HCEC 1CT (cell line): ENCODE results near the gene HMMR.
"Not testable (repeated sequence)": the region's sequence is repeated elsewhere in the genome, so short reads cannot be mapped to it uniquely, and the experiment has no call there.

ENCODE experiments used
- DNase-seq: peaks from one replicate; pipeline ENCODE4 v3.0.0-alpha.2; 2017

The HMMR gene

DNA sequence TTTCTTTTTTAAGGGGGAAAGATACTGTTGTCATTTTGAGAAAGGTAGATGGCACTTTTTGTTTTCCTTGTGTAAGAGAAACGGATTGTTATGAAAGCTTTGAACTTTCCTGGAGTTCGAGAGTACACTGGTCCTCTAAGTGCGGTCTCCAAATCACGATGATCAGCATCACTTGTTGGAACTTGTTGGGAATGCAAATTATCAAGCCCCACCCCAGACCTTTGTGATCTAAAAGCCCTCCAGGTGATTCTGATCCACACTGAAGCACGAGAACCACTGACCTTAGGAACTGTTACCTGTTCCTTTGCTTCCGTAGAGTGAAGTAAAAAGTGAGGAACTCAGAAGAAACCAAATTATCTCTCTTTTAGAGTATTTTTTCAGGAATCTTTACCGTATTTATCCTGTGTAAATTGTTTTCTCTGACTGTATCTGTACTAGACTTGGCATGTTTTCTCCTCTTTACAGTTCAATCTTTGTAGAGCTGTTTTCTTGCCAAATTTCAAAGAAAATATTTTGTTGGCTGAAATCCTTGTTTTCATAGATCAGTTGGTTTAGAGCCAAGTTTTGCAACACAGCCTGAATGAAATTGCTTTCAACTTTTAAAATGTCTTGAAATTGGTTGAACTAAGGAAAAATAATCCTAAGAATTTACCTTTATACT lies 49.0 kb downstream of the HMMR start:
- peak; percentile 56 for DNase-seq

DNA sequence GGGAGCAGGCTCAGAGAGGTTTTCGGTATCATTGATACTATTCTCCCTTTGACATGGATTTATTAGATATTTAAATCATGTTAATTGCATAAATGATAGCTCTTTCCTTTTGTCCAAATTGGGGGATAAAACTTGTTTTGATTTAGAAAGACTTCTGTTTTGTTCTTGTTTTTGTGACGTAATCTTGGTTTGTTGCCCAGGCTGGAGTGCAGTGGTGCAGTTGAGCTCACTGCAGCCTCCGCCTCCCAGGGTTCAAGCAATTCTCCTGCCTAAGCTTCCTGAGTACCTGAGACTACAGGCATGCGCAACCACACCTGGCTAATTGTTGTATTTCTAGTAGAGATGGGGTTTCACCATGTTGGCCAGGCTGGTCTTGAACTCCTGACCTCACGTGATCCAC lies 52.1 kb downstream of the HMMR start:
- DNase-seq = no peak

- no peak for DNase-seq
Observed at GRCh38 chr5:163525096-163525495, 64.7 kb downstream of the HMMR start.

DNA sequence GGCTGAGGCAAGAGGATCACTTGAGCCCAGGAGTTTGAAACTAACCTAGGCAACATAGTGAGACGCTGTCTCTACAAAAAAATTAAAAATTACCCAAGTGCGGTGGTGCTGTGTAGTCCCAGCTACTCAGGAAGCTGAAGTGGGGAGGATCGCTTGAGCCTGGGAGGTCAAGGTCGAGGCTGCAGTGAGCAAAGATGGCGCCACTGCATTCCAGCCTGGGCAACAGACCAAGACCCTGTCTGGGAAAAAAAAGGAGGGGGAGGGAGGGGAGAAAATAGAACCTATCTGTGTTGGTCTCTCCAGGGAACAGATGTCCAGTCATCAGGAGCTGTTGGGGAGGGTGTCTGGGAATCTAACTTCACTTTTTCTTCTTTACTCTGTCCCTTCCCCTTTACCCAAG lies 69.3 kb downstream of the HMMR start:
- no peak for DNase-seq

DNA sequence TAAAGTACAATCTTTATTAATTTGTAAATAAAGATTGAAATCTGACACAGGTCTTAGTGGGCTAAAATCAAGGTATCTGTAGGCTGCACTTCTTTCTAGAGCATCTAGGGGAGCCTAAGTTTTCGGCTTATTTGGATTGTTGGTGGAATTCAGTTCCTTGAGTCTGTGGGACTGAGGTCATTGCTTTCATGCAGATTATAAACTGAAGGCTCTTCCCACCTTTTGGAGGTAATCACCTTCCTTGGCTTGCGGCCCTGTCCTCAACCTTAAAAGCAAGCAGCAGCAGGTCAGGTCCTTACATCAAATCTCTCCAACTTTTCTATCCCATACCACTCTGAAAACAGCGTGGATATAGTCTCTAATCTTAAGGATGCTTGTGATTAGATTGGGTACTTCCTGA lies 70.8 kb downstream of the HMMR start:
- no peak for DNase-seq

DNA sequence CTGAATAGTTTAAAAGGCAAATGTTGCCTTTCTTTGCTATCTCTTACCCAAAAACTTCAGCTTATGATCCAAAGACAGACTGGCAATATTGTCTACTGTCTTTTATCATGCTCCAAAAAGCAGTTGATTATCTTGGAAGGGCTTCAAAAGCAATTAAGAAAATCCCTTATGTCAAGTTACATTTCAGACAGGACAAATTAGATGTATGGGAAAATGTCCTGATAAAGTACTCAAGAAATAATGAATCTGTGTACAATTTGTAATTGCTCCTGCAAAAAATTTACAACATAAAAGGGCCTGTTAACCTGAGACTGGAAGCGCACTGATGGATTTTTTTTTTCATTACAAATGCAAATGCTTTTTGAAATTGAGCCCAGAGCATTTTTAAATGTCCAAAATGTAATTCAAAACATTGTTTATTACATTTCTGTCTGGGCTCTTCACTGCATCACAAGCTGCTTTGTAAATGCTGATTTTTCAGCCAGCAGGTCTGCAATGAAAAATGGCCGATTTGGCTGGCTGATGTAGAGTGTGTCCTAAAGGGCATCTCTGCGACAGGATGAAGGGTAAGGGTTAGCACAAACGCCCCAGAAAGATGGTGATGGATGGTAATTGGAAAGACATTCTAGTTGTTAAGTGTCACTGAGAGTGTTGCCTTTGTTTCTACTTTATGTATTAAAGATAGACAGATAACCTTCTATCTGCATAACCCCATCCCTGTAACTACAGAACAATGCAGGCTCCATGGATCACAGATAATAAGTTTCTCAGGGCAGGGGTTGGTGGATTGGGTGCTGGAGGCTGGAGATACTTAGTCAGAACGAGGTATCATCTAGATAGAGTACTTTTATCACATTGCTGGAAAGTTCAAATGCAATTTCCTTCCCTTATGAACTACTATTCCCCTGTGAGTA lies 72.0 kb downstream of the HMMR start:
- no peak for DNase-seq

DNA sequence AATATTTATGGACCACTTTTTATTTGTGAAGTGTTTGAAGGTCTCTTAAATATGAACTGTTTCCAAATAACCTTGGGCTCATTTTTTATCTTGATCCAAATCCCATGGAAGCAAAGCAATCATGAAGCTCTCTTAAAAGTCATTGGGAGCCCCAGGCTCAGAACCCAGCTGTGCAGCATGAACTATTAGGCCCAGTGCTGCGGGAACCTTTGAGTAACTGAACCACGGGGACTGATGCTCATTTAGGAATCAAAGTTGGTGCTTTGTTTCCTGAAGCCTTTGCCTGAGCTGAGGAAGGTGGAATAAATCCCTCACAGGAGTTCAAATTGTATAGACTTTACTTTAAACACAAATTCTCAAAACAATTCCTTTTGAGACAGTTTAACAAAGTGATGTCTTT lies 72.8 kb downstream of the HMMR start:
- DNase-seq = no peak

DNA sequence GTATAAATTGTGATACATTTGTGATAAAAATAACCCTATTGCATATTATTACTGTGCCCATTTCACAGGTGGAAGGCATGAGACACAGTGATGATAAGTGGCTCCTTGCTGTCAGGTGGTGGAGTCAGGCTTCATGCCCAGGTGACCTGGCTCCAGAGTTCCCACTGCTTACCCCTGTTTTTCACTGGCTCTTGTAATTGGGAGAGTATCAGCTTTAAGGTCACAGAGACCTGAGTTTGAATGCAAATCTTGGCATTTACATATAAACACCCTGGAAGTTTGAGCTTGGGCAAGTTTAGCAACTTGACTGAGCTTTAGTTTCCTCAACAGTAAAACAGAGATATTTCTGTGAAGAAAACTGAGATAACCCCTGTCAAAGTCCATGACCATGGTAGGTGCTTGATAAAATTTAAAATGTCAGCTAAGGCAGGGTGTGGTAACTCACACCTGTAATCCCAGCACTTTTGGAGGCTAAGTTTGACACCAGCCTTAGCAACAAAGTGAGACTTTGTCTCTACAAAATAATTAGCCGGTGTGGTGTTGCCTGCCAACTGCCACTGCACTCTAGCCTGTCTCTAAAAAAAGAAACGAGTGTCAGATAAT lies 74.2 kb downstream of the HMMR start:
- DNase-seq = no peak

DNA sequence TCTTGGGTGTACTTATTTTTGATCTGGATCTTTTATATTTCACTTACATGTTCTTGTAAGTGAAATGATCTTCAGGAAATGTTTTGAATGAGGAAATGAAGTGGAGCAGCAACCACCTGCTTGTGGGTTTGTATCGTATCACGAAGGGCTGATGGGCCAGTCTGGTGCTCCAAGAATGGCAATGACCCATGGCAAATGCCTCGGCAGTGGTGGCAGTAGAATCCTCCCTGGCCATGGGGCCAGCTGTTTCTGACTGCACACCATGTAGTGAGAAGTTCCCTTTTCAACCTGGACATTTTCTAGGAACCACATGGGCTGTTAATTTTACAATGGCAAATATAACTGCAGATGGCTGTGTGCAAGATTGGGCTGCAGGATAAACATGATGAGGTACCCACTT lies 74.9 kb downstream of the HMMR start:
- no peak for DNase-seq

DNA sequence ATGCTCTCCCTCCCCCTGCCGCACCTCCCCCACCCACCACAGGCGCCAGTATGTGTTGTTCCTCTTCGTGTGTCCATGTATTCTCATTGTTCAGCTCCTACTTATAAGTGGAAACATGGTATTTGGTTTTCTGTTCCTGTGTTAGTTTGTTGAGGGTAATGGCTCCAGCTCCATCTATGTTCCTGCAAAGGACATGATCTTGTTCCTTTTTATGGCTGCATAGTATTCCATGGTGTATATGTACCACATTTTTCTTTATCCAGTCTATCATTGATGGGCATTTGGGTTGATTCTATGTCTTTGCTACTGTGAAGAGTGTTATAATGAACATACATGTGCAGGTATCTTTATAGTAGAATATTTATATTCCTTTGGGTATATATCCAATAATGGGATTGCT lies 76.0 kb downstream of the HMMR start:
- not testable (repeated sequence) for DNase-seq

- DNase-seq = no peak
Observed at GRCh38 chr5:163540696-163541095, 80.3 kb downstream of the HMMR start.
